ENCODE results near the gene CDK15. TPM values are rescaled to one million over a fixed set of nuclear protein-coding genes. Genes with fewer than 3 reads are reported as not detected.
A peak's percentile ranks its signal among the peaks of the same experiment; 100 is the strongest.

Gene CDK15
- total and polyA plus RNA-seq, 9 of the 15 experiments (the other 6 are each of a cell fraction or from before 2014, with no cell fraction given) = not detected

DNA sequence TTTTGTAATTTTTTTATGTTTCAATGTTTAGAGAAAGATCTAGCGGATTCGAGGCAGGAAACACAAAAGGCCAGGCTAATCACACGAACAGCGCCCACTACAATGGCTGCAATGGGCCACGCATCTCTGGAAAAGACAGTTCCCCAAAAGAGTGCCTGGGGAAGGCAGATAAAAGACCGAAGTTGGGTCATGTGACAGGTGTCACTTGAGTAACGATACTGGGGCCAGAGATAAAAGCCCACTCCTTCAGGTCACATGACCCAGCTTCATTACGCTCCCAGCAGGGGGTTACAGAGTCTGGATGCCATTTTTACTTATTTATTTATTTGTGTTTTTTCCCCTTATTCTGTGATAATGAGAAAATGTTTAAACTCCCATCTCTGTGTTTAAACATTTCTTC is 95.4 kb downstream of the CDK15 start (continued):
- TF ChIP-seq, protein P1, sequence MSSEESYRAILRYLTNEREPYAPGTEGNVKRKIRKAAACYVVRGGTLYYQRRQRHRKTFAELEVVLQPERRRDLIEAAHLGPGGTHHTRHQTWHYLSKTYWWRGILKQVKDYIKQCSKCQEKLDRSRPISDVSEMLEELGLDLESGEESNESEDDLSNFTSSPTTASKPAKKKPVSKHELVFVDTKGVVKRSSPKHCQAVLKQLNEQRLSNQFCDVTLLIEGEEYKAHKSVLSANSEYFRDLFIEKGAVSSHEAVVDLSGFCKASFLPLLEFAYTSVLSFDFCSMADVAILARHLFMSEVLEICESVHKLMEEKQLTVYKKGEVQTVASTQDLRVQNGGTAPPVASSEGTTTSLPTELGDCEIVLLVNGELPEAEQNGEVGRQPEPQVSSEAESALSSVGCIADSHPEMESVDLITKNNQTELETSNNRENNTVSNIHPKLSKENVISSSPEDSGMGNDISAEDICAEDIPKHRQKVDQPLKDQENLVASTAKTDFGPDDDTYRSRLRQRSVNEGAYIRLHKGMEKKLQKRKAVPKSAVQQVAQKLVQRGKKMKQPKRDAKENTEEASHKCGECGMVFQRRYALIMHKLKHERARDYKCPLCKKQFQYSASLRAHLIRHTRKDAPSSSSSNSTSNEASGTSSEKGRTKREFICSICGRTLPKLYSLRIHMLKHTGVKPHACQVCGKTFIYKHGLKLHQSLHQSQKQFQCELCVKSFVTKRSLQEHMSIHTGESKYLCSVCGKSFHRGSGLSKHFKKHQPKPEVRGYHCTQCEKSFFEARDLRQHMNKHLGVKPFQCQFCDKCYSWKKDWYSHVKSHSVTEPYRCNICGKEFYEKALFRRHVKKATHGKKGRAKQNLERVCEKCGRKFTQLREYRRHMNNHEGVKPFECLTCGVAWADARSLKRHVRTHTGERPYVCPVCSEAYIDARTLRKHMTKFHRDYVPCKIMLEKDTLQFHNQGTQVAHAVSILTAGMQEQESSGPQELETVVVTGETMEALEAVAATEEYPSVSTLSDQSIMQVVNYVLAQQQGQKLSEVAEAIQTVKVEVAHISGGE (CRISPR knock-in tag; IDR thresholded peaks at IDR 0.05) = peak in 1 of 3 experiments; percentile 61; a peak in 1 of 6 replicates
- TF ChIP-seq GATA2 (CRISPR knock-in tag; IDR thresholded peaks at IDR 0.05) (peak; percentile 76), MYNN (IDR thresholded peaks at IDR 0.05) (peak; percentile 84), MYNN (CRISPR knock-in tag; IDR thresholded peaks at IDR 0.05) (no peak; the same call in 1 of the 2 replicates), EP400 (IDR thresholded peaks at IDR 0.05) (peak; percentile 27; the same call in 1 of the 2 replicates), HSF4 (CRISPR knock-in tag; IDR thresholded peaks at IDR 0.05; ENCODE audit: borderline replicate concordance) (no peak), CTBP1 (IDR thresholded peaks at IDR 0.05; ENCODE audit: borderline replicate concordance) (peak; percentile 78), CEBPG (CRISPR knock-in tag; IDR thresholded peaks at IDR 0.05) (no peak; the same call in 1 of the 2 replicates), CEBPG (tag; conservative IDR thresholded peaks at IDR 0.05 in 1 of 2, IDR thresholded peaks at IDR 0.05 in 1 of 2) (no peak), CEBPB (tag; IDR thresholded peaks at IDR 0.05) (peak; percentile 60), PHB2 (IDR thresholded peaks at IDR 0.05; ENCODE audit: low read depth) (peak; percentile 86), PHF21A (IDR thresholded peaks at IDR 0.05; ENCODE audit: borderline replicate concordance, low read depth) (0 out of 2 replicates have a peak, but pooled peaks have one; percentile 40), NCOA1 (IDR thresholded peaks at IDR 0.05; ENCODE audit: low read depth) (peak; percentile 73), SMAD1 (IDR thresholded peaks at IDR 0.05; ENCODE audit: low read depth, low read length, partially characterized antibody) (peak; percentile 47), ZKSCAN3 (CRISPR knock-in tag; IDR thresholded peaks at IDR 0.05) (no peak), SMARCA5 (IDR thresholded peaks at IDR 0.05) (no peak), ELF4 (CRISPR knock-in tag; IDR thresholded peaks at IDR 0.05) (0 out of 2 replicates have a peak, but pooled peaks have one; percentile 69), ATF1 (CRISPR knock-in tag; IDR thresholded peaks at IDR 0.05) (no peak), ATF1 (tag; IDR thresholded peaks at IDR 0.05) (peak; percentile 67)
- TF ChIP-seq, protein P2, sequence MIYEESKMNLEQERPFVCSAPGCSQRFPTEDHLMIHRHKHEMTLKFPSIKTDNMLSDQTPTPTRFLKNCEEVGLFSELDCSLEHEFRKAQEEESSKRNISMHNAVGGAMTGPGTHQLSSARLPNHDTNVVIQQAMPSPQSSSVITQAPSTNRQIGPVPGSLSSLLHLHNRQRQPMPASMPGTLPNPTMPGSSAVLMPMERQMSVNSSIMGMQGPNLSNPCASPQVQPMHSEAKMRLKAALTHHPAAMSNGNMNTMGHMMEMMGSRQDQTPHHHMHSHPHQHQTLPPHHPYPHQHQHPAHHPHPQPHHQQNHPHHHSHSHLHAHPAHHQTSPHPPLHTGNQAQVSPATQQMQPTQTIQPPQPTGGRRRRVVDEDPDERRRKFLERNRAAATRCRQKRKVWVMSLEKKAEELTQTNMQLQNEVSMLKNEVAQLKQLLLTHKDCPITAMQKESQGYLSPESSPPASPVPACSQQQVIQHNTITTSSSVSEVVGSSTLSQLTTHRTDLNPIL (CRISPR knock-in tag; IDR thresholded peaks at IDR 0.05) = no peak
- TF ChIP-seq, protein P3, sequence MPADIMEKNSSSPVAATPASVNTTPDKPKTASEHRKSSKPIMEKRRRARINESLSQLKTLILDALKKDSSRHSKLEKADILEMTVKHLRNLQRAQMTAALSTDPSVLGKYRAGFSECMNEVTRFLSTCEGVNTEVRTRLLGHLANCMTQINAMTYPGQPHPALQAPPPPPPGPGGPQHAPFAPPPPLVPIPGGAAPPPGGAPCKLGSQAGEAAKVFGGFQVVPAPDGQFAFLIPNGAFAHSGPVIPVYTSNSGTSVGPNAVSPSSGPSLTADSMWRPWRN (IDR thresholded peaks at IDR 0.05; ENCODE audit: low read depth) = peak; percentile 88
- TF ChIP-seq, protein P4, sequence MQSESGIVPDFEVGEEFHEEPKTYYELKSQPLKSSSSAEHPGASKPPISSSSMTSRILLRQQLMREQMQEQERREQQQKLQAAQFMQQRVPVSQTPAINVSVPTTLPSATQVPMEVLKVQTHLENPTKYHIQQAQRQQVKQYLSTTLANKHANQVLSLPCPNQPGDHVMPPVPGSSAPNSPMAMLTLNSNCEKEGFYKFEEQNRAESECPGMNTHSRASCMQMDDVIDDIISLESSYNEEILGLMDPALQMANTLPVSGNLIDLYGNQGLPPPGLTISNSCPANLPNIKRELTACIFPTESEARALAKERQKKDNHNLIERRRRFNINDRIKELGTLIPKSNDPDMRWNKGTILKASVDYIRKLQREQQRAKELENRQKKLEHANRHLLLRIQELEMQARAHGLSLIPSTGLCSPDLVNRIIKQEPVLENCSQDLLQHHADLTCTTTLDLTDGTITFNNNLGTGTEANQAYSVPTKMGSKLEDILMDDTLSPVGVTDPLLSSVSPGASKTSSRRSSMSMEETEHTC (IDR thresholded peaks at IDR 0.05) = peak; percentile 95
- TF ChIP-seq, protein P5, sequence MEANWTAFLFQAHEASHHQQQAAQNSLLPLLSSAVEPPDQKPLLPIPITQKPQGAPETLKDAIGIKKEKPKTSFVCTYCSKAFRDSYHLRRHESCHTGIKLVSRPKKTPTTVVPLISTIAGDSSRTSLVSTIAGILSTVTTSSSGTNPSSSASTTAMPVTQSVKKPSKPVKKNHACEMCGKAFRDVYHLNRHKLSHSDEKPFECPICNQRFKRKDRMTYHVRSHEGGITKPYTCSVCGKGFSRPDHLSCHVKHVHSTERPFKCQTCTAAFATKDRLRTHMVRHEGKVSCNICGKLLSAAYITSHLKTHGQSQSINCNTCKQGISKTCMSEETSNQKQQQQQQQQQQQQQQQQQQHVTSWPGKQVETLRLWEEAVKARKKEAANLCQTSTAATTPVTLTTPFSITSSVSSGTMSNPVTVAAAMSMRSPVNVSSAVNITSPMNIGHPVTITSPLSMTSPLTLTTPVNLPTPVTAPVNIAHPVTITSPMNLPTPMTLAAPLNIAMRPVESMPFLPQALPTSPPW (CRISPR knock-in tag; IDR thresholded peaks at IDR 0.05) = peak; percentile 49

All from K562 (cell line).